Uterus (tissue), 4 donors: Measurements from ENCODE around the gene BACH2. TPM values are rescaled to one million over a fixed set of nuclear protein-coding genes. Genes with fewer than 3 reads are reported as not detected.

Experiments used
- DNase-seq, 2 donors: peaks; one replicate each; pipeline ENCODE4 v3.0.0-alpha.2; 2019 to 2020
- H3K27ac ChIP-seq, 2 donors: fragments of 200-600 bp; sonication (generic); 1 replicate in 1 of 2; 2 replicates in 1 of 2; pipeline ENCODE4 v1.5.1; 2016 to 2018
- H3K27me3 ChIP-seq, 2 donors: fragments of 200-600 bp; sonication (generic); one replicate each; pipeline ENCODE4 v1.5.1; 2018 to 2019; ENCODE audit warnings: control low read depth in 1 of 2
- H3K36me3 ChIP-seq, 2 donors: fragments of 200-600 bp; sonication (generic); one replicate each; pipeline ENCODE4 v1.5.1; 2019; ENCODE audit warnings: control low read depth in 1 of 2
- H3K4me1 ChIP-seq, 2 donors: fragments of 200-600 bp; sonication (generic); one replicate each; pipeline ENCODE4 v1.5.1; 2018 to 2019; ENCODE audit warnings: control low read depth in 1 of 2
- H3K4me3 ChIP-seq, 2 donors: fragments of 200-600 bp; sonication (generic); 1 replicate in 1 of 2; 2 replicates in 1 of 2; pipeline ENCODE4 v1.5.1; 2018 to 2019; ENCODE audit warnings: mild to moderate bottlenecking in 1 of 2
- H3K9me3 ChIP-seq, 2 donors: fragments of 200-600 bp; sonication (generic); one replicate each; pipeline ENCODE4 v1.5.1; 2019; ENCODE audit warnings: control low read depth in 1 of 2
- CTCF ChIP-seq, 4 experiments: fragments of 200-600 bp in 2 of 4; fragments of 450-650 bp in 2 of 4; sonication (generic) in 2 of 4; IDR thresholded peaks; one replicate each; pipeline ENCODE4 v1.5.1; 2016 to 2019; ENCODE audit warnings: antibody characterized with exemption in 4 of 4, mild to moderate bottlenecking in 2 of 4, moderate library complexity in 1 of 4
- POLR2A ChIP-seq, 2 donors: fragments of 450-650 bp; IDR thresholded peaks; one replicate each; pipeline ENCODE4 v1.6.1; 2016; ENCODE audit warnings: antibody characterized with exemption in 2 of 2, mild to moderate bottlenecking in 1 of 2, moderate library complexity in 1 of 2
- intact Hi-C: fragments of 100-400 bp; cut with DNase I; formaldehyde crosslinking; loops from one replicate; pipeline ENCODE4 v1.15.1; 2023; ENCODE audit warnings: low total_unique reads
- total RNA-seq, 4 donors: library from RNA; depleted of rRNA in 3 of 4; stranded (reverse); fragments of >200 nt in 3 of 4; gene quantifications; one replicate each; pipeline versions ENCODE4 v1.1.0 to v1.2.4, GENCODE V29; 2014 to 2023
- donor health status: DM: yes; HTN: yes; CAD: no.

BACH2 gene
- total RNA-seq, 4 donors from 2014 or later, result 1.3 to 15.0 (median 9.7) TPM

GRCh38 chr6:90021711-90022110, 274.9 kb downstream of the BACH2 start:
- no peak for TF ChIP-seq POLR2A (IDR thresholded peaks at IDR 0.05)
- no peak for TF ChIP-seq CTCF (IDR thresholded peaks at IDR 0.05)
- Histone ChIP-seq H3K36me3 (no peaks in the 10 kb centered on the region), H3K9me3 (no peaks in the 10 kb centered on the region), H3K4me1 (no peaks in the 10 kb centered on the region), H3K4me3 (no peak overlapping the region), H3K27ac (no peak overlapping the region), H3K27me3 (no peaks in the 10 kb centered on the region)
- no peak for DNase-seq
- intact Hi-C loops, result no loop called here

GRCh38 chr6:90020746-90021145, 275.9 kb downstream of the BACH2 start:
- Histone ChIP-seq H3K27me3 (no peaks in the 10 kb centered on the region), H3K4me1 (no peaks in the 10 kb centered on the region), H3K4me3 (no peak overlapping the region), H3K9me3 (no peaks in the 10 kb centered on the region), H3K27ac (no peak overlapping the region), H3K36me3 (no peaks in the 10 kb centered on the region)
- intact Hi-C loops, result no loop called here
- TF ChIP-seq POLR2A (IDR thresholded peaks at IDR 0.05), result no peak
- TF ChIP-seq CTCF (IDR thresholded peaks at IDR 0.05), result no peak
- no peak for DNase-seq

DNA sequence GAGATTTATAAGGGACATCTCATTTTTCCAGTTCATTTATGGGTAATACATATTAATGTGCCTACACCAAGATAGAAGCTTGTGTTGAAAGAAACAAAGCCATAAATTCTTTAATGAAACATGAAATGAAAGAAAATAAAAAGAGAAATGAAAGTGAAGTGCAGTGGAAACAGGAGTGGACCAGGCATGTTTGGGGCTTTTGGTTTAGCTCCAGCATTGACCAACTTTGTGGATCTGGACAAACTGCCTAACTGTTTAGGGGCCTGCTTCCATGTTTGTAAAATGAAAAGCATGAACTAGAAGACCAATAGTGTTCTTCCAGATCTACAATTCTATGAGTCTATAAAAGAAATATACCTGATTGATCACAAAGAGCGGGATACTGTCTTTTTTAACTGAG, 277.4 kb downstream of the BACH2 start:
- DNase-seq, result no peak
- Histone ChIP-seq H3K4me1 (no peaks in the 10 kb centered on the region), H3K27ac (no peak overlapping the region), H3K4me3 (no peak overlapping the region), H3K27me3 (no peaks in the 10 kb centered on the region), H3K36me3 (no peaks in the 10 kb centered on the region), H3K9me3 (no peaks in the 10 kb centered on the region)
- intact Hi-C loops, result no loop called here
- no peak for TF ChIP-seq CTCF (IDR thresholded peaks at IDR 0.05)

DNA sequence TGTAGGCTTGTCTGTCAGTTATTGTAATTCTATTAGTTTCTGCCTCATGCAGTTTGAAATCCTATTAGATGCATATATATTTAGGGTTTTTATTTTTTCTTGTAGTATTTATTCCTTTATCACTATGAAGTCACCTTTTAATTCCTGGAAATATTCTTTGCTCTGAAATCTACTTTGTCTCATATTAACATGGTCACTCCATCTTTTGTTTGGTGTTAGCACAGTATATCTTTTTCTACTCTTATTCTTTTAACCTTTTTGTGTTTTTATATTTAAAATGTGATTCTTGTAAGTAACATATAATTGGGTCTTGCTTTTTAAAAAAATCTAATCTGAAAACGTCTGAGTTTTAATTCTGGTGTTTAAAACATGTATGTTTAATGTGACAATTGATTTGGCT, 280.8 kb downstream of the BACH2 start:
- H3K27me3 ChIP-seq, result no peaks in the 10 kb centered on the region
- H3K4me1 ChIP-seq, result no peaks in the 10 kb centered on the region
- no peak for DNase-seq
- no peaks in the 10 kb centered on the region for H3K36me3 ChIP-seq
- no peaks in the 10 kb centered on the region for H3K9me3 ChIP-seq
- no peak for TF ChIP-seq CTCF (IDR thresholded peaks at IDR 0.05)
- no peak for TF ChIP-seq POLR2A (IDR thresholded peaks at IDR 0.05)
- intact Hi-C loops, result no loop called here
- no peak overlapping the region for H3K27ac ChIP-seq
- no peak overlapping the region for H3K4me3 ChIP-seq

GRCh38 chr6:90008908-90009501, 287.6 kb downstream of the BACH2 start:
- H3K36me3 ChIP-seq, result no peaks in the 10 kb centered on the region
- intact Hi-C loops, result no loop called here
- no peak for DNase-seq
- H3K4me3 ChIP-seq, result no peak overlapping the region
- H3K4me1 ChIP-seq, result no peaks in the 10 kb centered on the region
- TF ChIP-seq POLR2A (IDR thresholded peaks at IDR 0.05) (no peak), CTCF (IDR thresholded peaks at IDR 0.05) (no peak)
- no peaks in the 10 kb centered on the region for H3K27me3 ChIP-seq
- no peaks in the 10 kb centered on the region for H3K9me3 ChIP-seq
- H3K27ac ChIP-seq, result no peak overlapping the region
